A549 (cell line): ENCODE measurements around the gene GNAT3. TPM values are rescaled to one million over a fixed set of nuclear protein-coding genes. Genes with fewer than 3 reads are reported as not detected.

Source experiments
- ATAC-seq, 2 experiments: fragments of 200-7000 bp in 1 of 2; fragments of >200 bp in 1 of 2; cut with Nextera tagmentation in 1 of 2; cut with Tn5 transposase in 1 of 2; 3 replicates each; pipeline versions ENCODE4 v1.8.0 to v1.9.1; 2018 to 2020; ENCODE audit warnings: mild to moderate bottlenecking in 1 of 2, moderate library complexity in 1 of 2
- CTCF ChIA-PET: fragments of 300-600 bp; sonication (Branson Sonifier 250); formaldehyde crosslinking; extraction: SDS; loops from one replicate; lab custom pipeline; 2021; ENCODE audit warnings: antibody characterized with exemption, inconsistent platforms; lab: Yijun Ruan, JAX
- POLR2A ChIA-PET: fragments of 350-600 bp; formaldehyde crosslinking; extraction: SDS; loops from one replicate; lab custom pipeline; 2021; ENCODE audit warnings: antibody characterized with exemption, inconsistent platforms; lab: Yijun Ruan, JAX
- DNase-seq, 2 experiments: peaks; one replicate each; pipeline versions ENCODE4 v3.0.0 to v3.0.0-alpha.2; 2011 to 2016; ENCODE audit warnings: low read depth in 1 of 2, low spot score in 1 of 2
- FAIRE-seq: peaks from 2 replicates; lab custom pipeline; 2011; peaks lifted over from hg19 to GRCh38; lab: Jason Lieb, UNC
- H3K27ac ChIP-seq, 2 experiments: fragments of >200 bp; sonication (Bioruptor Twin); formaldehyde crosslinking; 3 replicates each; pipeline ENCODE4 v1.5.1; 2016 to 2017
- H3K4me1 ChIP-seq: fragments of >200 bp; sonication (Bioruptor Twin); formaldehyde crosslinking; 3 replicates; pipeline ENCODE4 v1.6.1; 2016
- H3K4me2 ChIP-seq: fragments of >200 bp; sonication (Bioruptor Twin); formaldehyde crosslinking; 3 replicates; pipeline ENCODE4 v1.6.1; 2016
- H3K4me3 ChIP-seq: fragments of >200 bp; sonication (Bioruptor Twin); formaldehyde crosslinking; 3 replicates; pipeline ENCODE4 v1.5.1; 2016
- H3K9me3 ChIP-seq: fragments of >200 bp; sonication (Bioruptor Twin); formaldehyde crosslinking; 3 replicates; pipeline ENCODE4 v1.6.1; 2016
- CBX2 ChIP-seq: fragments of 200-600 bp; sonication (generic); IDR thresholded peaks from 2 replicates; pipeline ENCODE4 v1.6.1; 2016; ENCODE audit warnings: low read depth, mild to moderate bottlenecking, borderline replicate concordance
- CHD2 ChIP-seq: fragments of 150-350 bp; IDR thresholded peaks from 2 replicates; pipeline ENCODE4 v1.6.1; 2014; ENCODE audit warnings: low read length; ENCODE audit not compliant: partially characterized antibody
- CHD4 ChIP-seq: fragments of 200-600 bp; sonication (generic); IDR thresholded peaks from 2 replicates; pipeline ENCODE4 v1.6.1; 2016; ENCODE audit warnings: antibody characterized with exemption, mild to moderate bottlenecking, borderline replicate concordance
- FOXS1 ChIP-seq: fragments of 250-450 bp; sonication (Bioruptor Pico); IDR thresholded peaks from 2 replicates; pipeline ENCODE4 v1.5.0; 2020; ENCODE audit warnings: mild to moderate bottlenecking, moderate library complexity
- GATA3 ChIP-seq: IDR thresholded peaks from 2 replicates; pipeline ENCODE4 v1.6.1; 2012; ENCODE audit warnings: borderline replicate concordance
- HES2 ChIP-seq: fragments of >200 bp; sonication (Bioruptor Twin); formaldehyde crosslinking; IDR thresholded peaks from 2 replicates; pipeline ENCODE4 v1.6.1; 2016
- HOXB13 ChIP-seq: fragments of 250-450 bp; sonication (Bioruptor Pico); IDR thresholded peaks from 2 replicates; pipeline ENCODE4 v1.5.0; 2020; ENCODE audit warnings: low read depth, mild to moderate bottlenecking, moderate library complexity
- JUN ChIP-seq, 2 experiments: fragments of >200 bp; sonication (Bioruptor Twin); formaldehyde crosslinking; IDR thresholded peaks; 2 replicates in 1 of 2; 3 replicates in 1 of 2; pipeline ENCODE4 v1.6.1; 2016 to 2017
- KDM1A ChIP-seq: fragments of 200-600 bp; sonication (generic); IDR thresholded peaks from 2 replicates; pipeline ENCODE4 v1.6.1; 2016; ENCODE audit warnings: low read depth, mild to moderate bottlenecking
- MAFK ChIP-seq: fragments of 450-650 bp; IDR thresholded peaks from 2 replicates; pipeline ENCODE4 v1.6.1; 2014; ENCODE audit not compliant: partially characterized antibody
- NFE2L2 ChIP-seq: fragments of 150-350 bp; conservative IDR thresholded peaks from 2 replicates; pipeline ENCODE4 v1.6.1; 2014; ENCODE audit warnings: low read length
- POLR2AphosphoS2 ChIP-seq: conservative IDR thresholded peaks from 2 replicates; pipeline ENCODE4 v1.6.1; 2012; ENCODE audit warnings: low read length, improper control_type of control experiment, inconsistent platforms
- RAD21 ChIP-seq, 2 experiments: fragments of >200 bp in 1 of 2; sonication (Bioruptor Twin) in 1 of 2; formaldehyde crosslinking in 1 of 2; IDR thresholded peaks in 1 of 2; conservative IDR thresholded peaks in 1 of 2; 2 replicates in 1 of 2; 3 replicates in 1 of 2; pipeline ENCODE4 v1.6.1; 2012 to 2018; ENCODE audit warnings: inconsistent platforms in 1 of 2
- RCOR1 ChIP-seq: fragments of 150-350 bp; IDR thresholded peaks from 2 replicates; pipeline ENCODE4 v1.6.1; 2014; ENCODE audit warnings: antibody characterized with exemption, low read length, low read depth
- SMC3 ChIP-seq: fragments of >200 bp; sonication (Bioruptor Twin); formaldehyde crosslinking; IDR thresholded peaks from 3 replicates; pipeline ENCODE4 v1.6.1; 2018; ENCODE audit warnings: inconsistent platforms
- TP53 ChIP-seq: fragments of 250-450 bp; sonication (Bioruptor Pico); IDR thresholded peaks from 2 replicates; pipeline ENCODE4 v1.5.0; 2021; ENCODE audit warnings: mild to moderate bottlenecking, moderate library complexity
- WGBS: methylation state at CpG from one replicate; pipeline ENCODE4 v1.1.6; 2017; ENCODE audit errors: missing lambda C conversion rate; 5-methylcytosine and 5-hydroxymethylcytosine counted together
- polyA plus RNA-seq, 4 experiments: library from polyadenylated mRNA; depleted of rRNA in 3 of 4; stranded (reverse); fragments of >200 nt; fragmentation: RNase III in 1 of 4; extraction: RNeasy Plus Mini Kit Qiagen cat#74134 plus additional on column Dnase treatment in 1 of 4; gene quantifications; 2 replicates in 3 of 4; 3 replicates in 1 of 4; pipeline ENCODE4 v1.2.3, GENCODE V29; 2011 to 2017
- TF ChIP-seq, protein P1 (sequence below): fragments of >200 bp; sonication (Bioruptor Twin); formaldehyde crosslinking; IDR thresholded peaks from 3 replicates; pipeline ENCODE4 v1.6.1; 2016
- TF ChIP-seq, protein P2 (sequence below): fragments of 250-450 bp; sonication (Bioruptor Pico); IDR thresholded peaks from 2 replicates; pipeline ENCODE4 v1.5.0; 2021; ENCODE audit warnings: mild to moderate bottlenecking, moderate library complexity, borderline replicate concordance

Gene GNAT3
- polyA plus RNA-seq, 2 of the 4 experiments (the other 2 are of a cell fraction): not detected

DNA sequence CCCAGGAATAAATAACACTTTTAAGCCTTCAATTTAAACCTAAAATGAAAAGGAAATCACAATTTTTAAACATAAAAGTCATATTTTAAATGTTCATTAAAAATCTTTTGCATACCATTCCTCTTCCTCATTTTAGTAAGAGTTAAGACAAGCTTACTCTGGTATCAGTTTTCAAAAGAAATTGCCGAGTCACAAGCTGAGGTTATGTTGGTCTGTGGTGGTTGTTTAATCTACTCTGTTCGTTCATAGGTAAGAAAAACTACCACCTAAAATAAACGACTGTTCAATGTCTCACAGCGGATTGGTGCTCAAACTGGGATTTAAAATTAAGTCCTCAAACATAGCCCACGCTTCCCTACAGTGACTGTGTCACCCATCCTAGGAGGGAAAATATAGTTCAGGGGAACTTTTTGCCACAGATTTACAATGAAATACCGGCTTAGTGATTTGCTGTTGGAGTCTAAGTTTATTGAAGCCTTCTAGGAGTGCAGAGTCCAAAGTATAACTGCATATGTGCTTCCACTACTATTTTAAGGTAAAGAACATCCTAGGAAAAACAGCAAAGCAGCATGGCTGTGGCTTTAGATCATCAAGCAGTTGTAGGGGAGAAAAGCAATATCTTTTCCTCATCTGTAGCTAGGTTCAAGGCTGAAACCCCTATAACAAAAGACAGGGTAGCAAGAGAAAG lies 61.1 kb downstream of the GNAT3 start:
- 30% methylated on average over 6 of the region's 6 CpGs for WGBS
- peak; percentile 46 for FAIRE-seq
- no peak for TF ChIP-seq CHD2
- no peak for TF ChIP-seq GATA3
- peak; percentile 22 for TF ChIP-seq MAFK
- no peak for TF ChIP-seq HOXB13
- TF ChIP-seq CHD4: no peak
- TF ChIP-seq RCOR1: no peak
- no peak for TF ChIP-seq NFE2L2
- TF ChIP-seq, protein P1, sequence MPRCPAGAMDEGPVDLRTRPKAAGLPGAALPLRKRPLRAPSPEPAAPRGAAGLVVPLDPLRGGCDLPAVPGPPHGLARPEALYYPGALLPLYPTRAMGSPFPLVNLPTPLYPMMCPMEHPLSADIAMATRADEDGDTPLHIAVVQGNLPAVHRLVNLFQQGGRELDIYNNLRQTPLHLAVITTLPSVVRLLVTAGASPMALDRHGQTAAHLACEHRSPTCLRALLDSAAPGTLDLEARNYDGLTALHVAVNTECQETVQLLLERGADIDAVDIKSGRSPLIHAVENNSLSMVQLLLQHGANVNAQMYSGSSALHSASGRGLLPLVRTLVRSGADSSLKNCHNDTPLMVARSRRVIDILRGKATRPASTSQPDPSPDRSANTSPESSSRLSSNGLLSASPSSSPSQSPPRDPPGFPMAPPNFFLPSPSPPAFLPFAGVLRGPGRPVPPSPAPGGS: no peak
- ChIA-PET POLR2A (no interaction called here), CTCF (interaction anchor here (1.0 to 3.1 kb wide), 3 partner anchors 23 to 403 kb away, joined by 3 to 18 read pairs (median 12); partner anchors contain the start of gene GNAI1)
- Histone ChIP-seq H3K4me2 (peak overlapping the region; percentile 34), H3K9me3 (no peaks in the 10 kb centered on the region), H3K27ac (peak overlapping the region; percentile 27 to 57; a peak in 5 of 6 replicates), H3K4me3 (no peak overlapping the region), H3K4me1 (peaks cover 16% of the 10 kb centered on the region)
- no peak; a peak in 2 of 6 replicates for ATAC-seq
- peak in 1 of 2 experiments; percentile 25 for DNase-seq

DNA sequence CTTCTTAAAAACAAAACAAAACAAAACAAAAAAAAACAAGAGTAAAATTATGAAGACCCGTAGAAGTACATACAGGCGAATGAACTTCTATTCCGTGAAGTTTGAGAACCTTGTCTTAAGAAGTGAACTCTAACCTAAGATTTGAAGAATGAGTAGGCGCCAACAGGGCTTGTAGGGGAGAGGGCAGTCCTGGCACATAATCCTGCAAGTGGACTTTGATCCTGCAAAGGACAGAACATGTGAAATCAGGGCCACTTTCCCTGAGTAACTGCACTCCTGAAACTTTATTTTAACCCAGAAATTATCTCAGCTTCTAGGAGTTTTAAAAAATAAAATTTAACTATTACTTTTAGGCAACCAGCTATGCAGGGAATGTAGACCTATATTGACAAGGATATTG lies 62.0 kb downstream of the GNAT3 start:
- CTCF ChIA-PET: interaction anchor here (3.0 to 3.1 kb wide), 2 partner anchors 22 to 315 kb away, joined by 12 to 18 read pairs; partner anchors contain the start of gene GNAI1
- no peaks in the 10 kb centered on the region for H3K9me3 ChIP-seq
- TF ChIP-seq KDM1A (no peak), POLR2AphosphoS2 (no peak), SMC3 (no peak), JUN (IDR thresholded peaks at IDR 0.05) (no peak), HES2 (no peak), TP53 (CRISPR knock-in tag) (no peak)
- TF ChIP-seq, protein P2, sequence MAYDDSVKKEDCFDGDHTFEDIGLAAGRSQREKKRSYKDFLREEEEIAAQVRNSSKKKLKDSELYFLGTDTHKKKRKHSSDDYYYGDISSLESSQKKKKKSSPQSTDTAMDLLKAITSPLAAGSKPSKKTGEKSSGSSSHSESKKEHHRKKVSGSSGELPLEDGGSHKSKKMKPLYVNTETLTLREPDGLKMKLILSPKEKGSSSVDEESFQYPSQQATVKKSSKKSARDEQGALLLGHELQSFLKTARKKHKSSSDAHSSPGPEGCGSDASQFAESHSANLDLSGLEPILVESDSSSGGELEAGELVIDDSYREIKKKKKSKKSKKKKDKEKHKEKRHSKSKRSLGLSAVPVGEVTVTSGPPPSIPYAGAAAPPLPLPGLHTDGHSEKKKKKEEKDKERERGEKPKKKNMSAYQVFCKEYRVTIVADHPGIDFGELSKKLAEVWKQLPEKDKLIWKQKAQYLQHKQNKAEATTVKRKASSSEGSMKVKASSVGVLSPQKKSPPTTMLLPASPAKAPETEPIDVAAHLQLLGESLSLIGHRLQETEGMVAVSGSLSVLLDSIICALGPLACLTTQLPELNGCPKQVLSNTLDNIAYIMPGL (CRISPR knock-in tag): no peak
- TF ChIP-seq, all 56 proteins: peak for 0
- WGBS: 83% methylated on average over 4 of the region's 4 CpGs
- ATAC-seq (no peak), FAIRE-seq (no peak), DNase-seq (no peak)
- Histone ChIP-seq H3K27ac (peak overlapping the region in 1 of 2 experiments; percentile 64; a peak in 2 of 6 replicates), H3K4me1 (peaks cover 16% of the 10 kb centered on the region), H3K4me2 (0 out of 3 replicates have a peak overlapping the region, but pooled peaks have one; percentile 34), H3K4me3 (no peak overlapping the region)
- POLR2A ChIA-PET: no interaction called here

- no peak for DNase-seq
- FAIRE-seq: no peak
- Histone ChIP-seq H3K4me1 (peaks cover 13% of the 10 kb centered on the region), H3K4me3 (no peak overlapping the region), H3K27ac (no peak overlapping the region)
- TF ChIP-seq GATA3 (no peak), HES2 (no peak), FOXS1 (CRISPR knock-in tag) (no peak), CBX2 (no peak), RAD21 (conservative IDR thresholded peaks at IDR 0.05 in 1 of 2, IDR thresholded peaks at IDR 0.05 in 1 of 2) (no peak)
- TF ChIP-seq, all 56 proteins: peak for 0
- ATAC-seq: no peak
- Histone ChIP-seq H3K9me3 (no peaks in the 10 kb centered on the region), H3K4me2 (no peak overlapping the region)
- POLR2A ChIA-PET: no interaction called here
- CTCF ChIA-PET: interaction anchor here (0.7 to 1.3 kb wide), 3 partner anchors 15 to 17 kb away, joined by 3 to 7 read pairs (median 6); no protein-coding TSS in a partner anchor
- WGBS: 90% methylated on average over 5 of the region's 5 CpGs
These were observed 66.5 kb downstream of the GNAT3 start for GRCh38 chr7:80445351-80445750.
